Stimulated activated memory B cell treated with anti-CD40 and anti-IgM and Interleukin-4, amounts not matched to agents 10 μg/mL and 1 μg/mL and 100 μg/mL, for 72 hours (primary cell): ENCODE data around the gene ZSCAN18.

Experiments used
- ATAC-seq: fragments of 150-1000 bp; cut with Tn5 transposase; 2 replicates; pipeline ENCODE4 v1.10.0; 2021
- H3K27ac Mint-ChIP-seq: one replicate; pipeline ENCODE4 v1.8.0; 2022; ENCODE audit warnings: mild to moderate bottlenecking, mixed read lengths
- H3K27me3 Mint-ChIP-seq: one replicate; pipeline ENCODE4 v1.8.0; 2022; ENCODE audit warnings: mixed read lengths
- H3K36me3 Mint-ChIP-seq: one replicate; pipeline ENCODE4 v1.8.0; 2022; ENCODE audit warnings: mixed read lengths
- H3K4me1 Mint-ChIP-seq: one replicate; pipeline ENCODE4 v1.8.0; 2022; ENCODE audit warnings: mixed read lengths
- H3K4me3 Mint-ChIP-seq: one replicate; pipeline ENCODE4 v1.8.0; 2022; ENCODE audit warnings: mild to moderate bottlenecking, moderate library complexity, mixed read lengths
- H3K9me3 Mint-ChIP-seq: one replicate; pipeline ENCODE4 v1.8.0; 2022; ENCODE audit warnings: mixed read lengths

Gene ZSCAN18

GRCh38 chr19:58040751-58041525 lies 57.1 kb downstream of the ZSCAN18 start:
- Mint-ChIP-seq H3K36me3 (peaks cover 7% of the 10 kb centered on the region), H3K4me1 (no peaks in the 10 kb centered on the region), H3K27ac (no peak overlapping the region), H3K9me3 (peaks cover 27% of the 10 kb centered on the region), H3K4me3 (no peak overlapping the region), H3K27me3 (peaks cover 28% of the 10 kb centered on the region)
- ATAC-seq: no peak

GRCh38 chr19:58038688-58039204 lies 59.3 kb downstream of the ZSCAN18 start:
- Mint-ChIP-seq H3K36me3 (peaks cover 16% of the 10 kb centered on the region), H3K27ac (no peak overlapping the region), H3K4me1 (no peaks in the 10 kb centered on the region), H3K9me3 (peaks cover 31% of the 10 kb centered on the region), H3K27me3 (peaks cover 45% of the 10 kb centered on the region), H3K4me3 (no peak overlapping the region)
- ATAC-seq: no peak

GRCh38 chr19:58037927-58038687 lies 59.9 kb downstream of the ZSCAN18 start:
- ATAC-seq: no peak
- Mint-ChIP-seq H3K4me1 (no peaks in the 10 kb centered on the region), H3K4me3 (no peak overlapping the region), H3K9me3 (peaks cover 26% of the 10 kb centered on the region), H3K27me3 (peaks cover 45% of the 10 kb centered on the region), H3K36me3 (peaks cover 16% of the 10 kb centered on the region), H3K27ac (no peak overlapping the region)

- Mint-ChIP-seq H3K4me3 (no peak overlapping the region), H3K4me1 (no peaks in the 10 kb centered on the region), H3K9me3 (peaks cover 23% of the 10 kb centered on the region), H3K36me3 (peaks cover 16% of the 10 kb centered on the region), H3K27ac (no peak overlapping the region), H3K27me3 (peaks cover 45% of the 10 kb centered on the region)
- no peak for ATAC-seq
Observed at GRCh38 chr19:58035863-58036262, 62.2 kb downstream of the ZSCAN18 start.

GRCh38 chr19:58034477-58034793 lies 63.6 kb downstream of the ZSCAN18 start:
- no peak overlapping the region for H3K4me3 Mint-ChIP-seq
- H3K4me1 Mint-ChIP-seq: no peaks in the 10 kb centered on the region
- H3K27me3 Mint-ChIP-seq: peaks cover 45% of the 10 kb centered on the region
- ATAC-seq: no peak
- peaks cover 16% of the 10 kb centered on the region for H3K36me3 Mint-ChIP-seq
- peaks cover 21% of the 10 kb centered on the region for H3K9me3 Mint-ChIP-seq
- H3K27ac Mint-ChIP-seq: no peak overlapping the region
